Esophagus (tissue), 2 donors: ENCODE results near the gene AKAIN1. TPM values are rescaled to one million over a fixed set of nuclear protein-coding genes. Genes with fewer than 3 reads are reported as not detected.

ENCODE experiments used
- H3K27ac ChIP-seq, 2 donors: one replicate each; pipeline ENCODE4 v1.5.1; 2013; ENCODE audit warnings: low read depth in 2 of 2, mild to moderate bottlenecking in 2 of 2, inconsistent platforms in 1 of 2, low read length in 1 of 2, moderate library complexity in 1 of 2
- H3K27me3 ChIP-seq, 2 donors: one replicate each; pipeline ENCODE4 v1.6.1; 2013; ENCODE audit warnings: low read length in 2 of 2, control low read depth in 1 of 2, mild to moderate bottlenecking in 1 of 2; ENCODE audit not compliant: insufficient read depth in 2 of 2, control insufficient read depth in 1 of 2
- H3K36me3 ChIP-seq, 2 donors: one replicate each; pipeline ENCODE4 v1.6.1; 2013; ENCODE audit warnings: low read length in 1 of 2; ENCODE audit not compliant: control insufficient read depth in 2 of 2, insufficient read depth in 2 of 2
- H3K4me1 ChIP-seq, 2 donors: one replicate each; pipeline ENCODE4 v1.6.1; 2013; ENCODE audit warnings: low read length in 1 of 2; ENCODE audit not compliant: control insufficient read depth in 2 of 2, insufficient read depth in 2 of 2
- H3K4me3 ChIP-seq, 2 donors: one replicate each; pipeline ENCODE4 v1.5.1; 2013; ENCODE audit warnings: low read length in 2 of 2, mild to moderate bottlenecking in 2 of 2, low read depth in 1 of 2, moderate library complexity in 1 of 2
- H3K9me3 ChIP-seq, 2 donors: one replicate each; pipeline ENCODE4 v1.6.1; 2013; ENCODE audit warnings: mild to moderate bottlenecking in 2 of 2, low read depth in 1 of 2, low read length in 1 of 2, moderate library complexity in 1 of 2; ENCODE audit not compliant: control insufficient read depth in 2 of 2, insufficient read depth in 1 of 2
- WGBS, 2 donors: extraction: QIAGEN DNeasy Blood & Tissue Kit; methylation state at CpG; one replicate each; pipeline ENCODE4 v1.1.7; 2013; 5-methylcytosine and 5-hydroxymethylcytosine counted together
- polyA plus RNA-seq, 2 donors: library from polyadenylated mRNA; stranded (reverse); fragments of 200-250 nt; gene quantifications; one replicate each; pipeline ENCODE4 v1.2.3, GENCODE V29; 2013
- donor health status: healthy with polysubstance abuse.
- donor health status: Bipolar disorder and iron deficiency.

The AKAIN1 gene
- polyA plus RNA-seq, 2 donors: not detected

DNA sequence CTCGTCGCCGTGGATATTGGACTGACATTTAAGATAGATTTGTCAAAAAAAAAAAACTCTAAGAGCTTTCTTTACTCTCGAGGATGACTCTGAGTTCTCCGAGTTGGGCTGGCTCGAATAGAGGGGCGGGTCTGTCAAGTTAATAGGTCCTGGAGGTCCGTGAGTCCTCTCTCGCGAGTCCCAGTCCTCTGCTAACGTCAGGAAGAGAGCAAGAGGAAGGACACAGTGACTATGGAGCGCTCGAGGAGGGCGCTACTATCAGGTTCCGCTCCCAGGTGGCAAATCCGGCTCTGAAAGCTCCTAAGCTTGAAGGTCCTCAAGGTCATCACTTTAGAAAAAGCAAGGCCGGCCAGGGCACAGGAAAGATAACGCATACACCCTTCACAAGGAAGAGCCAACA, 404 bp upstream of the AKAIN1 start:
- 10 to 11% methylated on average over 18 of the region's 18 CpGs for WGBS, 2 donors
- H3K27me3 ChIP-seq: peaks cover 9 to 11% of the 10 kb centered on the region in 2 donors
- no peaks in the 10 kb centered on the region for H3K36me3 ChIP-seq
- H3K27ac ChIP-seq: no peak overlapping the region
- H3K4me3 ChIP-seq: no peak overlapping the region
- H3K9me3 ChIP-seq: peaks cover 4 to 8% of the 10 kb centered on the region in 2 donors
- peaks cover 0 to 4% of the 10 kb centered on the region in 2 donors for H3K4me1 ChIP-seq

DNA sequence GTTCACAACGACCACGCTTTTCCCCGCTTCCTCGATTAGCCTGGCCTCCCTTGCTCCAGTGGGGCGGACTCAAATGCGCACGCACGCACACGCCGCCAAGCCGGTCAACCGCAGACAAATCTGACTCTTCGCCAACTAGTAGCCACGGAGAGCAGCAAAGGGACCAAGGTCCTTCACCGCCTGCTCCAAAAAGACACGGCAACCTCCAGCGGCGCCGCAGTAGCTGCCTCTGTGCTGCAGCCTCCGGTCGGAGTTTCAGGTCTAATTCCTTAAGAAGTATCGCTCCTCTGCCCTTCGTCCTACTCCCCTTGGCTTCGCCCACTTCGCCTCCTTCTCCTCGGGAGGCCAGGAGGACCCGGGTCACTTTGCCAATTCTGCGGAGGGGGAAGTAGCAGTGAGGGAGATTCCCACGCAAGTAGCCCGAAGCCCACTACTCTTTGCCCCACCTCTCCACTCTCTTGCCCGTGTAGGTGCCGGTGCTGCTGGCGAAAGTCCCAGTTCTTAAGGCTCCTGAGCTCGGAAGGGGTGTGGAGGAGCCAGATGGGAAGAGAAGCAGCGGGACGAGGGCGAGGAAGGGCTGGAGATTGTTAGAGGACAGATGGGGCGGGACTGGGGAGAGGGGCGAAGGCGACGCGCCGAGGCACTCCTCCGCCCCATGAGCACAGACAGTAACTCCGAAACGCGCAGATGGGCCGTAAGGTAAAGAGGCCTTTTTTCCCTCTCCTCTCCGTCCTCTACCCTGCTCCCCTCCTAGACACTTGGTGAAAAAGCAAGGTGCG, 615 bp downstream of the AKAIN1 start:
- WGBS, 2 donors: 14% methylated on average over 49 to 50 of the region's 50 CpGs
- Histone ChIP-seq H3K27ac (no peak overlapping the region), H3K27me3 (peaks cover 9 to 11% of the 10 kb centered on the region in 2 donors), H3K36me3 (no peaks in the 10 kb centered on the region), H3K4me1 (peaks cover 0 to 4% of the 10 kb centered on the region in 2 donors), H3K9me3 (peaks cover 4 to 8% of the 10 kb centered on the region in 2 donors), H3K4me3 (no peak overlapping the region)

- H3K27ac ChIP-seq: no peak overlapping the region
- peaks cover 0 to 4% of the 10 kb centered on the region in 2 donors for H3K4me1 ChIP-seq
- H3K27me3 ChIP-seq: peaks cover 9 to 11% of the 10 kb centered on the region in 2 donors
- H3K9me3 ChIP-seq: peaks cover 4 to 8% of the 10 kb centered on the region in 2 donors
- H3K36me3 ChIP-seq: no peaks in the 10 kb centered on the region
- H3K4me3 ChIP-seq: no peak overlapping the region
- 33 to 39% methylated on average over 2 of the region's 2 CpGs for WGBS, 2 donors
Observed at GRCh38 chr18:5195656-5196055, 1.4 kb downstream of the AKAIN1 start.

DNA sequence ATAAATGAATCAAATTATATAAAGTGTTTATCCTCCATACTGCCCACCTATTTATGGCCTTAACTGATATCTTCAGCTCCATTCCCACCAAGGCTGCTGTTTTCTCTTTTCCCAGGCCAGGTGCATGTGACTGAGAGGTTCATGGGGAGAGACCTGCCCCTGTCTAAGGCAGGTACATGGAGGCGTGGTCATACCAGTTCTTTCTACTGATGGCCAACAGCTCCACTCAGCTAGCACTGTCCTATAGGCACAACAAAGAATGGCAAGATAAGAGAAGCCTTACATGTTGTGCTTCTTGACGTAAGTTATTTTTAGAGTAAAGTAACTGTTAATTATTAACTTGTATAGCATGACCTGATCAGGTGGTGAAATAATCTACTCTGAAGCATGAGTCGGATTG, 16.8 kb downstream of the AKAIN1 start:
- Histone ChIP-seq H3K27ac (no peak overlapping the region), H3K9me3 (no peaks in the 10 kb centered on the region), H3K4me3 (no peak overlapping the region), H3K4me1 (no peaks in the 10 kb centered on the region), H3K27me3 (no peaks in the 10 kb centered on the region), H3K36me3 (no peaks in the 10 kb centered on the region)
- 49 to 60% methylated on average over 3 of the region's 3 CpGs for WGBS, 2 donors

- 79 to 92% methylated on average over 1 of the region's 1 CpG for WGBS, 2 donors
- H3K27me3 ChIP-seq: no peaks in the 10 kb centered on the region
- H3K27ac ChIP-seq: no peak overlapping the region
- H3K4me3 ChIP-seq: no peak overlapping the region
- no peaks in the 10 kb centered on the region for H3K4me1 ChIP-seq
- H3K36me3 ChIP-seq: no peaks in the 10 kb centered on the region
- H3K9me3 ChIP-seq: no peaks in the 10 kb centered on the region
Observed at GRCh38 chr18:5178519-5178918, 18.5 kb downstream of the AKAIN1 start.

DNA sequence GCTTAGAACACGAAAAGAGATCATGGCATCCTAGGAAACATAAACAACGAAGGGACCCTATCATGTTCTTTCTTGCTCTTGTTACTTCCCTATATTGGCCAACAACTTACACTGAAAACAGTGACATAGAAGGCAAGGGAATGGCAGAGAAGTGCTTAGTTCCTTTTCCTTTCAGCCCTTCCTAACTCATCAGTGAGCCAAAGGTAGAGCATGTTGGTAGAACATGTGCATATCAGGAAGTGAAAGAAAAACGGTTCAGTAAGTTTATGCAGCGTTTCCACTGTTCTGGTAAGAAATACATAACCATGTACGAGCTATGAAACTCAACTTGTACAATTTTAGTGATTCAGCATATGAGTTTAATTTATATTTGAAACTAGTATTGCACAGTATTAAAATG, 21.7 kb downstream of the AKAIN1 start:
- no peaks in the 10 kb centered on the region for H3K9me3 ChIP-seq
- 66 to 71% methylated on average over 5 of the region's 5 CpGs for WGBS, 2 donors
- H3K27ac ChIP-seq: no peak overlapping the region
- H3K27me3 ChIP-seq: no peaks in the 10 kb centered on the region
- no peaks in the 10 kb centered on the region for H3K4me1 ChIP-seq
- H3K36me3 ChIP-seq: no peaks in the 10 kb centered on the region
- no peak overlapping the region for H3K4me3 ChIP-seq

- Histone ChIP-seq H3K27ac (no peak overlapping the region), H3K9me3 (no peaks in the 10 kb centered on the region), H3K36me3 (no peaks in the 10 kb centered on the region)
Observed at GRCh38 chr18:5173646-5174045, 23.4 kb downstream of the AKAIN1 start.

GRCh38 chr18:5173236-5173635, 23.8 kb downstream of the AKAIN1 start:
- WGBS, 2 donors: 76 to 85% methylated on average over 2 of the region's 2 CpGs
- H3K4me3 ChIP-seq: no peak overlapping the region

More at GRCh38 chr18:5173646-5174045, 23.4 kb downstream of the AKAIN1 start:
- H3K4me3 ChIP-seq: no peak overlapping the region
- H3K4me1 ChIP-seq: no peaks in the 10 kb centered on the region
- no peaks in the 10 kb centered on the region for H3K27me3 ChIP-seq
- WGBS, 2 donors: 78 to 82% methylated on average over 6 of the region's 6 CpGs

GRCh38 chr18:5167831-5168230, 29.2 kb downstream of the AKAIN1 start:
- Histone ChIP-seq H3K4me3 (no peak overlapping the region), H3K27ac (no peak overlapping the region), H3K9me3 (no peaks in the 10 kb centered on the region), H3K27me3 (no peaks in the 10 kb centered on the region), H3K36me3 (no peaks in the 10 kb centered on the region), H3K4me1 (no peaks in the 10 kb centered on the region)
- 37% methylated on average over 2 of the region's 2 CpGs for WGBS, 2 donors

More at GRCh38 chr18:5173236-5173635, 23.8 kb downstream of the AKAIN1 start:
- Histone ChIP-seq H3K36me3 (no peaks in the 10 kb centered on the region), H3K4me1 (no peaks in the 10 kb centered on the region), H3K27ac (no peak overlapping the region), H3K27me3 (no peaks in the 10 kb centered on the region), H3K9me3 (no peaks in the 10 kb centered on the region)
